Activated CD4-positive, alpha-beta T cell treated with anti-CD3 and anti-CD28 coated beads, Interleukin-2, amount 50 U/mL, for 48 hours (primary cell): ENCODE data around the gene B3GALT2.
"Not testable (repeated sequence)": the region's sequence is repeated elsewhere in the genome, so short reads cannot be mapped to it uniquely, and the experiment has no call there.

ENCODE experiments used
- DNase-seq, 2 experiments: peaks; one replicate each; pipeline ENCODE4 v3.0.0-alpha.2; 2020

The B3GALT2 gene

GRCh38 chr1:193185901-193186731, at the start of gene B3GALT2:
TSS of gene B3GALT2 (minus strand) at chr1:193186613. CDS start at chr1:193181562, 5,051 bp downstream.
- DNase-seq: no peak

- no peak for DNase-seq
Observed at GRCh38 chr1:193234530-193234929, 48.1 kb upstream of the B3GALT2 start.

DNA sequence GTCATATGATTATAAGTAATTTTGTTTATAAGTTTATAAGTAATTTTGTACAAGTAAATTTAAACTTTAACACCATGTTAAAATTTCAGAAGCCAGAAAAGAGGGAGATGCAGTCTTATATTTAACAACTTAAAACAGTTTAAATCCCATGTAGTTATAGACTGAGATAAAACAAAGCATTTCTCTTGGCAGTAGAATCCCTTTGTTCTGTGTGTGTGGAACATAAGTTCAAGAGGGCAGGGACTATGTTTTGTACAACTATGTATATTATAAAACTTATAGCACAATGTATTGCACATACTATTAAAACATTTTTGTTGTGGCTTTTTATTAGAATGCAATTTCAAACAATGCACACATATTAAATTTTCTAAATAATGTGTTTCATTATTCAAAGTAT, 44.7 kb upstream of the B3GALT2 start:
- DNase-seq: not testable (repeated sequence)

DNA sequence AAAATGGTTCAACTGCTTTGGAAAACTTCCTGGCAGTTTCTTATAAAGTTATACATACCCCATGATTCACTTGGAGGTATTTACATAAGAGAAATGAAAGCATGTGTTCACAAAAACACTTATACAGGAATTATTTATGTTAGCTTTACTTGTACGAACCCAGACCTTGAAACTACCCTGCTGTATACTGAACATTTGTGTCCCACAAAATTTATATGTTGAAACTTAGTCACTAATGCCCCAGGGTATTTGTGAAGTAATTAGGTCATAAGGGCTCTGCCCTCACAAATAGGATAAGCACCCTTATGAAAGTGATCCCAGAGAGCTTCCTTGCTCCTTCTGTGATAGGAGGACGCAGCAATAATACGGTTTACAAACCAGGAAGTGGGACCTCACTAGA, 42.7 kb upstream of the B3GALT2 start:
- no peak for DNase-seq

DNA sequence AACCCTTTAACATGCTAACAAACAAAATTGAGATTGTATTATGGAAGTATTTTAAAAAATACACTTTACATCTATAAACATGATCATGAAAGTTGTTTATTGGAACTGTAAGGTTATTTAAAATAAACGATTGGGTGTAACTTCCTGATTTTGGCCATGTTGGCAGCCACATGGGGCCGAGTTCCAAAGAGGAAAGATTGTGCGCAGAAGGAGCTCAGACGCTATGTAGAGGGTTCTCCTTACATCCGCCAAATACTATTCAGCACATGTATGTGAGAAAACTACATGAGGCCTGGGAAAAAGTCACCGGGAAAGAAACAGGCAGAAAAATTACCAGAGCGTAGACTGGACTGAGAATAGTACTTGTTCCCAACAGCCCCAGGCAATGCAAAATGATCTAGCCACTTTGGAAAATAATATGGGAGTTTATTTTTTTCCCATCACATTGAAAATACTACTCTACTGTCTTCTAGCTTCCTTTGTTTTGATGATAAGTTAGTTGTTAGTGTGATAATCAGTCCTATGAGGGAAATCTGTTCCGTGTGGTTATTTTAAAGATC, 35.7 kb upstream of the B3GALT2 start:
- DNase-seq: no peak

DNA sequence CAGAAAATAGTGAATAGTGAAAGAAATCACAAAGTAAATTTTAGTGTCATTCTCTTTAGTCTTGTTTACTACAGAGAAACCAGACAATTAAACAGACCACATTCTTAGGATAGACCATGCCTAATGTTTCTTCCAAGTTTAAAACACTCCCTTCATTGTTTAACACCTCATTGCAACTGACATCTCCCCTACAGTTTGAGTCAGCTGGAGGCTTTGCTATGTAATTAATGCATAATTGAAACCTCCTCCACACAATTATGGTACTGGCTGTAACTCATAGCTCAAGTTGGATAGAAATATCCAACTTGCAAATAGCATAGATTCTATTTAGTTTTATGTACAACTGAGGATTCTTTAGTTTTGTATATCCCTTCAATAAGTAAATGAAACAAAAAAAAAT, 35.2 kb upstream of the B3GALT2 start:
- DNase-seq: no peak

- DNase-seq: no peak
Observed at GRCh38 chr1:193219391-193219790, 33.0 kb upstream of the B3GALT2 start.

DNA sequence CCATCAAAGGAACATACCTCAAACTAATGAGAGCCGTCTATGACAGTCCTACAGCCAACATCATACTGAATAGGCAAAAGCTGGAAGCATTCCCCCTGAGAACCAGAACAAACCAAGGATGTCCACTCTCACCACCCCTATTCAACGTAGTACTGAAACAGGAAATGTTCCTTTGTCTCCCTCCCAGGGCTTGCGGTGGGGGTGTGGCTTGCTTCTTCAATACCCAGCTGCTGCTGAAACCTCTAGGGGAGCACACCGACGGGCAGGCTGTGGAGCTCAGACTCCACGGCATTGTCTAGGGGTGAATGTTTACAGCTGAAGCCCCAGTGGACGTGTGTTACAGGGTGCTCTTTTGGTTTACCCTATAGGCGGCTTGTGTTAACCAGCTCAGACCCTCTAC, 30.5 kb upstream of the B3GALT2 start:
- no peak for DNase-seq

DNA sequence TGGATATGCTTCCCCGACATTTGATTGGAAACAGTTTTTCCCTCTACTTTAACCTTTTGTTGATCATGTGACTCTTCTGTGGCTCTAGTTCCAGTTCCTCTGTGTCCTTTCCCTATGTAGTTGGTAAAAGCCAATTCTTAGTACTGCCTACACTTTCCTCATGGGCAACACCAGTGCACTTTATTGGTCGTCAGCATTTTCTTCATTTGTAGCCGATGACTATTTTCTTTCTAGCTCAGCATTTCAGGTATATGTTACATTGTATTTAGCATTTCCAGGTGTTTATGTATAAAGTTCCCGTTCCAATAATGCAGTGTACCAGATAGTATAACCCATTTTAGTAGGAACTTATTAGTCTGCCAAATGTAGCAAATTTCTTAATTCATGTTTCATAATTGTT, 27.6 kb upstream of the B3GALT2 start:
- DNase-seq: no peak

GRCh38 chr1:193212637-193213036, 26.2 kb upstream of the B3GALT2 start:
- DNase-seq: no peak

DNA sequence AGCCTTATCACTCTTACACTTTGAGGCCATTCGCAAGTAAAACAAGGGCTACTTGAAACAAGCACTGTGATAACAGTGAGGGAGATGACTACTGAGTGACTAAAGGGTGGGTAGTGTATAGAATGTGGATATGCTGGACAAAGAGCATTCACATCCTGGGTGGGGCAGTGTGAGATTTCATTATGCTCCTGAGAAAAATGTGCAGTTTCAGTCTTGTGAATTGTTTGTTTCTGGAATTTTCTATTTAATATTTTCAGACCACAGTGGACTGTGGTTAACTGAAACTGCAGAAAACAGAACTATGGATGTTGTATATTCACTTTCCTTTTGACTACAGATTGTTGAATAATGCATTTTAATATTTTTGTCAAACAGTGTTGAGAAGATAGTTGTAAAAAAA, 25.1 kb upstream of the B3GALT2 start:
- no peak for DNase-seq

DNA sequence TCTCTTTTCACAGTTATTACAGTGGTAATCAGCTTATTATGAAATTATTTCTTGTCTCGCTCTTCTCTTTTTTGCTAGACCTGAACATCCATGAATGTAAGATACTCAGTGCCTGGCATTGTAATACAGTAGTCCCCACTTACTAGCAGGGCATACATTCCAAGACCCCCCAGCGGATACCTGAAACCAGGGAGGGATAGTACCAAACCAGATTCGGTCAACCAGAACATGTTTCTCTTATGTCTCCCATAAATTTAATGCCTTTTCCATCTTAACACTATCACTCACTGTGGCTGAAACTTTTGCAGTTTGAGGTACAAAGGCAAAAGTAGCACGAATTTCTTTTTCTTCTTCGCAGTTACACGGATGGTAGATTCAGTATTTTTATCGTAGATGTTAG, 24.6 kb upstream of the B3GALT2 start:
- DNase-seq: no peak

GRCh38 chr1:193201021-193201420, 14.6 kb upstream of the B3GALT2 start:
- DNase-seq: no peak

- DNase-seq: no peak
Observed at GRCh38 chr1:193199940-193200339, 13.5 kb upstream of the B3GALT2 start.

GRCh38 chr1:193192586-193192985, 6.2 kb upstream of the B3GALT2 start:
- no peak for DNase-seq

- no peak for DNase-seq
Observed at GRCh38 chr1:193190096-193190744, 3.8 kb upstream of the B3GALT2 start.

DNA sequence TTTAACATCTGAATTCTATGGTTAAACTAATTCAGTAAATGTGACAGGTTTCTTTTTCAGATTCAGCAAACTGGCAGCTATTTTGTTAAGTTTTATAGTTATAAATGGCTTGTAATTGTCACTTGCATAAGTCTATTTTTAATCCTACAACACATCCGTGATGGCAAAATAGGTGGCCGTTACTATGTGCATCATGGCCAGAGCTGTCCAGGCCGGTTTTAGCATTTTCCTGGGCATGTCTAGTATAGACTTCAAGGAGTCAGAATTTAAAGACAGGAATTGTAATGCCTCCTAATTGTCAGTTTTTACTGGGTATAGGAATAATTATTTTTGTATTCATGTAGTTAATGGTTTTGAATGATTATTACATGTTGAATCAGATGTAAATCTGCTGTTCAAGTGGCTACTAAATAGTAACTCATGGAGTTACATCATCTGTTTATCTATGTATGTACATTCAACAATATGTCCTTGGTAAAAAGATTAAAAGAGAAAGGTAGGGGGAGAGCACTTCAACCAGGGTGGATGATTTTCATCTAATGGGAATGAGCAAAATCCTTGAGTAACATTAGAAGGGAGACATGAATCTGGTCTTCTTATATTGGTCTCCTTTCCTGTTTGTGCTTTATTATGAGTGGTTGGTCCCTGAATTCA, 3.2 kb upstream of the B3GALT2 start:
- DNase-seq: no peak

DNA sequence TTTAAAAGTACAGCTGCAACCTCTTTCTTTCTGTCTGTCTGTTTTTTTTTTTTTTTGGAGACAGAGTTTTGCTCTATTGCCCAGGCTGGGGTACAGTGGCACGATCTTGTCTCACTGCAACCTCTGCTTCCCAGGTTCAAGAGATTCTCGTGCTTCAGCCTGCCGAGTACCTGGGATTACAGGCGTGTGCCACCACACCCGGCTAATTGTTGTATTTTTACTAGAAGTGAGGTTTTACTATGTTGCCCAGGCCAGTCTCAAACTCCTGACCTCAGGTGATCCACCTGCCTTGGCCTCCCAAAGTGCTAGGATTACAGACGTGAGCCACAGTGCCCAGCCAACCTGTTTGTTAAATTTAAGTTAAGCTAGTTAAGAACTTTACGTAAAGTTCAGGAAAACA, 2.5 kb upstream of the B3GALT2 start:
- not testable (repeated sequence) for DNase-seq

DNA sequence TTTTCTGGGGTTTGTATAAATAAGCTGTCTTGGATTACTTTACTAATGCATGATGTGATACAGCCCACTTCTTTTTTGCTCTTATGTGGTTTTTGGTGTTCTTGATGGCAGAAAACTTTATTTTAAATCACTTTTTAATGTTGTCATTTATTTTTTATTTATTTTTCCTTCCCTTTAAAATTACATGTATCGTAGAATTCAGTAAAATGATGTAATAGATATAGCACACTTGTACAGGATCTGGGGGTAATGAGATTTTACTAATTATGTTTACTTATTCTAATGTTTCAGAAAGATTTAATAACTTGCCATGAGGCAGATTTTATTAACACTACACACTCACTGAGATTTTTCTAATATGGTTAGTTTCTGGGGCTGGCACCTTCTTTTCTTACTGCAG, 701 bp upstream of the B3GALT2 start:
- DNase-seq: no peak

GRCh38 chr1:193185211-193185610, 1.2 kb downstream of the B3GALT2 start:
- DNase-seq: no peak

DNA sequence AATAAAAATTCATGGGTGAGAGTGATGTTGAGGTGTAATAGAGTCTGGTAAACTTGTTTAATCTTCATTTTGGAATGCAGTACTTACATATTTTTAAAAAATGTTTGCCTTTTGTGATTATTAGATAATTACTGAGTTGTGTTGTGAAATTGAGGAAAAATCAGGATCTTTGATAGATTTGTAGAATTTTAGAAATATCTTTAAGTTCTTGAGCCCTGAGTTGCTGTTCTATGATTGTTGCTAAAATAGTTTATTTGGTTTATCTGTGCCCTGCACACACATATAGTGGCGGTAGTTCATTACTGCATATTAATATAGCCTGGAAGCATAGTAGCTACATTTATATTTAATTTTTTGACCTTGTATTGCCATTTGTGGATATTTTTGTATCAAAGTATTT, 1.6 kb downstream of the B3GALT2 start:
- no peak for DNase-seq

DNA sequence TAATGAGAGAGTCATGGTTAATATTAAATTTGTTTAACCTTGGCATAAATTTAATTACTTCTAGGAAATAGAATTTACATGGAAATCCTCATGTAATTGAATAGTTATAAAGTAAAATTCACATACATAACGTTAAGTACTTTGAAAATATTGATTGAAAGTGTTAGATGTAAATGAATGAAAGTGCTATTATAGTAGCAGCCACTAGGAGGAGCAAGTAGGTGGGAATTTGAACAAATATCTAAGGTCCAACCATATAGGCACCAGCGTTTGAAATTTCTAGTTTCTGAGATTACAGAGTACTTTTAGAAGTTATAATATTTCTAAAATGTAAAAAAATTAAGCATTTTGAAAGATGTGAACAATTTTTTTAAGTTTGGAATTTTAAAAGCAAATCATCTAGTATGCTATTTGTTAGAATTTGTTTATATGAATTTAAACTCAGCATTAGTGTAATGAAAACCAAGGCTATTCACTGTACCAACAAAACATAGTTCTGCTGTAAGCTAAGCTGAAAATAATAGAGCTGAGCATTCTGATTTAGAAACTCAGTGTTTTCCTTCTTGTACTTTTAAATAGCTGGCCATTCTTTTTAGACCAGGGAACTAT, 3.3 kb downstream of the B3GALT2 start:
- DNase-seq: no peak

DNA sequence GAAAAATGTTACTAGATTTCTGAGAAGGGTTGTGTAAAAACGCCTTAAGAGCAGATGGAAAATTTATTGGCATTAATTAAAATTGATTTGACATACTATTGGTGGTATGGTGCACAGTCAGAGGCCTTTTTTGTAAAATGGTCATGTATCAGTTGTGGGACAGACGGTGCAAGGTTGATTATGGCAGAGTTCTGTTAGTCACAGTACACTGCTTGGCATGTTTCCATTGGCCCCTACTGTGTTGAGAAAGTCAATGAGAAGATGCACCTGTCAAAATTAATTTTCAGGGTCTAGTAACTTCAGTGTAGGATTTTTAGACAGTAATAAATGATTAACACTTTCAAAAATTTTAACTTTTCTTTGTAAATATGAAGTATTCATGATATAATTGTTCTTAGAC, 4.4 kb downstream of the B3GALT2 start:
- DNase-seq: no peak
